HG02943 (cell line): ENCODE results near the gene CACNB4.
"Not testable (repeated sequence)": the region's sequence is repeated elsewhere in the genome, so short reads cannot be mapped to it uniquely, and the experiment has no call there.

Source experiments
- ATAC-seq: cut with Tn5 transposase; IDR thresholded peaks from one replicate; pipeline ENCODE4 v1.9.1; 2021; ENCODE audit warnings: mild to moderate bottlenecking, low read depth, moderate library complexity; ENCODE audit not compliant: unreplicated experiment

Gene CACNB4

DNA sequence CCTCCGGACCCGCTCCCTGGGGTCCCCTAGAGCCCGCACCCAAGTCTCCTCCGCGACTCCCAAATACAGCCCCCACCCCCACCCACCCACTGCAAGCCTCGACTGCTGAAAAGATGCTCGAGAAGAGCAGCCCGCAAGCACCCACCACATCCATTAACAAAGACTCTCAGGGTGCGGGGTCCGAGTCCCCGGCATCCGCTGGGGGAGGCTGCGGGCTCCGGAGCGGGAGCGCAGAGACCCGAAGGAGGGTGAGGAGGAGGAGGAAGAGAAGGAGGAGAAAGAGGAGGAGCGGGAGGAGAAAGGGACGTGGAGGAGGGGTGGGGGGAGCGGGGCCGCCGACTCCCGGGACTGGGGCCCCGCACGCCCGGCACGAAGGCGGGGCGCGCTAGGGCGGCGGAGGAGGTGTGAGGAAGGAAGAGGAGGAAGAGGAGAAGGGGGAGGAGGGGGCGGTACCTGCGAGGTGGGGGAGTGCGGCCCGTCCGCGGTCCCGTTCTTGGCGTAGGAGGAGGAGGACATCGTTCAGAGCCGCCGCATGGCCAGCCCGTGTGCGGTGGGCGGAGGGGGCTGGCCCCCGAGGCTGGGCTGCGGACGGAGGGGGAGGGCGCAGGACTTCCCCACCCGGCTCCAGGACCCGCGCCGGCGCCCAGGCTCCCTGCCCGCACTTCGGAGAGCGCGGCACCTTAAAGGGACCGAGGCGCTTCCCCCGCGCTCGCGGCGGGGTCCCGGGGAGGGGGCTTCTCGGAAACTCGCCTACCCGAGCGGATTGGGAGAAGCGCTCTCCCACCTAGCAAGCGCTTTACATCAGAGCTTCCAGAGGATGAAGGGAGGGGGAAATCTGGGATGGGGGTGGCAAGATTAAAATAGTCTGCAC is at the start of gene CACNB4:
Gene CACNB4, minus strand, starts transcription at position 549 of the 871 bp plus-strand sequence.
- no peak for ATAC-seq

GRCh38 chr2:152134488-152135280 is 35.8 kb upstream of the CACNB4 start:
- peak; percentile 67 for ATAC-seq

DNA sequence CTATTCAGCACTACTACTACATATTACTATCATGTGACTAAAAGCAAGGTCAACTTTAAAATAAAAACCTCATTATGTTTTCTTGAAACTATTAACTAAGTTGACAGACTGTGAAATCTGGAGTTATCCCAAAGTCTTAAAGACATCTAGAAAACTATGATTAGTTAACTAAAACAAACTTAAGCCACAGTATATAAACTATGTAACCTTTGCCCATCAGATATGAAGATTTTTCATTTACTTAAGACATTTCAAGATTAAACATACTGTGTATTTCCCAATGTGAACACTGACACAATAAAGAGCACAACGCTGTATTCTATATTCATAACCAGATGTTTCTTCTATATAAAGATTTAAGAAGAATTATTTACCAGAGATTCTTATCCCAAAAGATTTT is 33.5 kb upstream of the CACNB4 start:
- ATAC-seq: no peak

GRCh38 chr2:152127628-152128027 is 28.8 kb upstream of the CACNB4 start:
- ATAC-seq: no peak

GRCh38 chr2:152126664-152127063 is 27.8 kb upstream of the CACNB4 start:
- no peak for ATAC-seq

- no peak for ATAC-seq
Measured at GRCh38 chr2:152122161-152122560, 23.3 kb upstream of the CACNB4 start.

GRCh38 chr2:152120430-152120829 is 21.6 kb upstream of the CACNB4 start:
- no peak for ATAC-seq

GRCh38 chr2:152115952-152116351 is 17.1 kb upstream of the CACNB4 start:
- ATAC-seq: no peak

- no peak for ATAC-seq
Measured at GRCh38 chr2:152114366-152114765, 15.5 kb upstream of the CACNB4 start.

GRCh38 chr2:152107140-152107539 is 8.3 kb upstream of the CACNB4 start:
- ATAC-seq: not testable (repeated sequence)

GRCh38 chr2:152106464-152106863 is 7.6 kb upstream of the CACNB4 start:
- ATAC-seq: no peak

- no peak for ATAC-seq
Measured at GRCh38 chr2:152103271-152103670, 4.4 kb upstream of the CACNB4 start.

- no peak for ATAC-seq
Measured at GRCh38 chr2:152100961-152101360, 2.1 kb upstream of the CACNB4 start.

- no peak for ATAC-seq
Measured at GRCh38 chr2:152099367-152100050, 665 bp upstream of the CACNB4 start.

DNA sequence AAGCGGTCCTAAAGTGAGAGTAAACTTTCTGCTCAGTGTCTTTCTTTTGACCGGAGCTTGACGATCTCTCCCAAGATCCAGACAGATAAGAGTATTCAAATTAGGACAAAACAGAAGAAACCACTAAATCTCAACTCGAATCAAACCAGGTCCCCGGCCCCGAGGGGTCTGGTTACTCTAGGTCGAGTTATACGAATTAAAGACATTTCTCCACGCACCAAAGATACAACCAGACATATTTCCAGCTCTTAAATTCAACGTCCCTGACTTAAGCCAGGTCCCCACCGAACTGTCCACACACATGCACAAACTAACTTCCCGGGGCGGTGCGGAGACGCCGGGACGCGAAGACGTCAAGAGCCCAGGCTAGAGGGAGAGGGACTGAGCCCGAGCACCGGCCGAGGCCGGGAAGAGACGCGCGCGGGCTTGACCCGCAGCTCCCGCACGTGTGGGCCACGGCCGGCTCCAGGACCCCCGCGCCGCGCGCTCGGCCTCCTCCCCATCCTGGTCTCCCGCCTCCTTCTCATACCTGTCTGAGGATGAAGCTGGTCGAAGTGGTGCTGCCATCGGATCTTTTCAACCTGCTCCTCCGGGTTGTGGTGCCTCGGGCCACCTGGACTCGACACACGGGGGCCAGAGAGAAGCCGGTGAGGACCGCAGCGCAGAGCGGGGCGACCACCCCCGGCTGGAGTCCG is 896 bp downstream of the CACNB4 start:
- ATAC-seq: no peak

- no peak for ATAC-seq
Measured at GRCh38 chr2:152097290-152097800, 1.5 kb downstream of the CACNB4 start.

GRCh38 chr2:152095146-152095545 is 3.7 kb downstream of the CACNB4 start:
- no peak for ATAC-seq

GRCh38 chr2:152094014-152094413 is 4.8 kb downstream of the CACNB4 start:
- ATAC-seq: no peak

DNA sequence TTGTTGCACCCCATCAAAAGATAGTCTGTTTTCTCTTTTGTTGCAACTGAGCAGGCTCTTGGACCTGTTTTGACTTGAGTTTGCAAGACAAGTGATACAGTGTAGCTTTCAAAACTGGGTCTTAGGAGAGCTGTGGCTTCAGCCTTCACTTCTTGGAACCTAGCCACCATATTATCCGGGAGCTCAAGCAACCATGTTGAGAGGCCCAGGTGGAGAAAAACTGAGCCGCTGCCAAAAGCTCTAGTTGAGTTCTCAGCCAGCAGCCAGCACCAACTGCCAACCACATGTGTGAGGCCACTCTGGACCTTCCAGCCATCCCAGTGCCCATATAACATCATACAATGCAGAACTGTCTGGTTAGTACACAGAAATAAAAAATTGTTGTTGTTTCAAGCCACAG is 5.4 kb downstream of the CACNB4 start:
- ATAC-seq: no peak

DNA sequence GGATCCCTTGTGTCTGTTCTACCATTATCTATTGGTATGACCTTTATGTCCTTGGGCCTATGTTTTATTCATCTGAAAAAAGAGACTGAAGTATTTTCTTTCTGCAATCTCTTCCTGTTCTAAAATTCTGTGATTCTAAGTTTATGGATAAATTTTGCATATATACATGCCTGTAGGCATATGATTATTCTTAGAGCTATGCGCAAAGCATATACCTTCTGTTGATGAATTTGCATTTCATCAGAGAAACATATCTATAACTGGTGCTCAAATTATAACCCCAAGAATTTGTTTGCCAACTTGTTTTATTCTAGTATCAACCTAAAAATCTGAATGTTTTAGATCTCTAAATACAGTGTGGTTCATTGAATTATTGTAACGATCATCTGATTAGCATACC is 6.7 kb downstream of the CACNB4 start:
- no peak for ATAC-seq
